ENCODE data around the gene PTPN22.
A peak's percentile ranks its signal among the peaks of the same experiment; 100 is the strongest.

PTPN22 gene

DNA sequence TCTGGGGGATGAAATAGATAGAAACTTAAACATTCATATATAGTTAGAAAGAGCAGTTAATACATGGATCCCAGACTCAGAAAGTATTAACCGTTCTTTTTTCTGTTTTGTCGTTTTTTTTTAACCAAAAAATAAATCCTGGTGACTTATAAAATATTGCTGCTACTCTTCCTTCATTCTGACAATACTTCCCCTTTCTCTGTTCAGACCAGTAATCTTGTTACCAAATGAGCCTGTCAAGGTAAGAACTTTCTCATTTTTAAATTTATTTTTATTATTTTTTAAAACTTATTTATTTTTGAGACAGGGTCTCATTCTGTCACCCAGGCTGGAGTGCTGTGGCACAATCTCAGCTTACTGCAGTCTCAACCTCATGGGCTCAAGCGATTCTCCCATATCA, 13.7 kb downstream of the PTPN22 start:
- TF ChIP-seq EZH2phosphoT487 (conservative IDR thresholded peaks at IDR 0.05; ENCODE audit: low read length), result no peak
- TF ChIP-seq, protein P1, sequence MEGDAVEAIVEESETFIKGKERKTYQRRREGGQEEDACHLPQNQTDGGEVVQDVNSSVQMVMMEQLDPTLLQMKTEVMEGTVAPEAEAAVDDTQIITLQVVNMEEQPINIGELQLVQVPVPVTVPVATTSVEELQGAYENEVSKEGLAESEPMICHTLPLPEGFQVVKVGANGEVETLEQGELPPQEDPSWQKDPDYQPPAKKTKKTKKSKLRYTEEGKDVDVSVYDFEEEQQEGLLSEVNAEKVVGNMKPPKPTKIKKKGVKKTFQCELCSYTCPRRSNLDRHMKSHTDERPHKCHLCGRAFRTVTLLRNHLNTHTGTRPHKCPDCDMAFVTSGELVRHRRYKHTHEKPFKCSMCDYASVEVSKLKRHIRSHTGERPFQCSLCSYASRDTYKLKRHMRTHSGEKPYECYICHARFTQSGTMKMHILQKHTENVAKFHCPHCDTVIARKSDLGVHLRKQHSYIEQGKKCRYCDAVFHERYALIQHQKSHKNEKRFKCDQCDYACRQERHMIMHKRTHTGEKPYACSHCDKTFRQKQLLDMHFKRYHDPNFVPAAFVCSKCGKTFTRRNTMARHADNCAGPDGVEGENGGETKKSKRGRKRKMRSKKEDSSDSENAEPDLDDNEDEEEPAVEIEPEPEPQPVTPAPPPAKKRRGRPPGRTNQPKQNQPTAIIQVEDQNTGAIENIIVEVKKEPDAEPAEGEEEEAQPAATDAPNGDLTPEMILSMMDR (IDR thresholded peaks at IDR 0.05; ENCODE audit: insufficient read depth, low read length, poor library complexity, severe bottlenecking), result no peak
- H2AFZ ChIP-seq (ENCODE audit: low read depth, low read length, severe bottlenecking), result no peak overlapping the region
- H3K36me3 ChIP-seq (ENCODE audit: low read length), result peaks cover 24% of the 10 kb centered on the region
- H4K20me1 ChIP-seq (ENCODE audit: low read depth, low read length), result no peaks in the 10 kb centered on the region
- no peaks in the 10 kb centered on the region for H3K9me3 ChIP-seq (ENCODE audit: insufficient read depth, low read length)
- H3K9ac ChIP-seq (ENCODE audit: low read length), result 0 out of 2 replicates have a peak overlapping the region, but pooled peaks have one; percentile 7
- H3K79me2 ChIP-seq (ENCODE audit: insufficient read depth, low read length), result peaks cover 13% of the 10 kb centered on the region
- H3F3A ChIP-seq (ENCODE audit: insufficient read depth), result peaks cover 26% of the 10 kb centered on the region
- H3K4me2 ChIP-seq (ENCODE audit: low read depth, low read length, poor library complexity, severe bottlenecking), result peak overlapping the region; percentile 40
- H3K4me3 ChIP-seq (ENCODE audit: insufficient read depth, low read length, poor library complexity, severe bottlenecking), result no peak overlapping the region
- H3K9me2 ChIP-seq (replicated peaks; ENCODE audit: insufficient read depth, low read length), result no peaks in the 10 kb centered on the region
- H3K27me3 ChIP-seq (ENCODE audit: low read length), result no peaks in the 10 kb centered on the region
- peak overlapping the region; percentile 69 for H3K27ac ChIP-seq (ENCODE audit: low read depth, low read length)

DNA sequence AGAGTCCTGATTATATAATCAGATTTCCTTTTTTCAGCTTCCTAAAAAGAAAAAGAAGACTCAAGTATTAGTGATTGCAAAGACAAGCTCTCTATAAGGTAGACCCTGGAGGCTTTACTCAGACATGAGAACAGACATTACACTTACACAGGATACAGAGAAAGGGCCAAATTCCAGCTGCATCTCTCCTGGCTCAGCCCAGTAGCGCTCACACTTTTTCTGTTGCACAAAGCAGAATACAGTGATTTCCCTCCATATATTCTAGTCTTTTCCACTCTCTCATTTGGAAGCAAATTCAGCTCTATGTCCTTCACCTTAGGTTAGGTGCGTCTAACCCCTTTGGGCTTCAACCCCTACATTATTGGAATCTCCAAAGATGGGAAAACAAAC, 15.1 kb downstream of the PTPN22 start:
- no peaks in the 10 kb centered on the region for H4K20me1 ChIP-seq (ENCODE audit: low read depth, low read length)
- H3K27ac ChIP-seq (ENCODE audit: low read depth, low read length), result no peak overlapping the region
- peaks cover 26% of the 10 kb centered on the region for H3F3A ChIP-seq (ENCODE audit: insufficient read depth)
- no peaks in the 10 kb centered on the region for H3K9me3 ChIP-seq (ENCODE audit: insufficient read depth, low read length)
- H3K4me3 ChIP-seq (ENCODE audit: insufficient read depth, low read length, poor library complexity, severe bottlenecking), result no peak overlapping the region
- H3K9me2 ChIP-seq (replicated peaks; ENCODE audit: insufficient read depth, low read length), result no peaks in the 10 kb centered on the region
- H3K36me3 ChIP-seq (ENCODE audit: low read length), result peaks cover 27% of the 10 kb centered on the region
- H3K4me2 ChIP-seq (ENCODE audit: low read depth, low read length, poor library complexity, severe bottlenecking), result no peak overlapping the region
- no peak overlapping the region for H3K9ac ChIP-seq (ENCODE audit: low read length)
- no peaks in the 10 kb centered on the region for H3K27me3 ChIP-seq (ENCODE audit: low read length)
- TF ChIP-seq EZH2phosphoT487 (conservative IDR thresholded peaks at IDR 0.05; ENCODE audit: low read length), result no peak
- TF ChIP-seq, protein P1 (IDR thresholded peaks at IDR 0.05; ENCODE audit: insufficient read depth, low read length, poor library complexity, severe bottlenecking), result no peak
- peaks cover 7% of the 10 kb centered on the region for H3K79me2 ChIP-seq (ENCODE audit: insufficient read depth, low read length)
- H2AFZ ChIP-seq (ENCODE audit: low read depth, low read length, severe bottlenecking), result no peak overlapping the region

DNA sequence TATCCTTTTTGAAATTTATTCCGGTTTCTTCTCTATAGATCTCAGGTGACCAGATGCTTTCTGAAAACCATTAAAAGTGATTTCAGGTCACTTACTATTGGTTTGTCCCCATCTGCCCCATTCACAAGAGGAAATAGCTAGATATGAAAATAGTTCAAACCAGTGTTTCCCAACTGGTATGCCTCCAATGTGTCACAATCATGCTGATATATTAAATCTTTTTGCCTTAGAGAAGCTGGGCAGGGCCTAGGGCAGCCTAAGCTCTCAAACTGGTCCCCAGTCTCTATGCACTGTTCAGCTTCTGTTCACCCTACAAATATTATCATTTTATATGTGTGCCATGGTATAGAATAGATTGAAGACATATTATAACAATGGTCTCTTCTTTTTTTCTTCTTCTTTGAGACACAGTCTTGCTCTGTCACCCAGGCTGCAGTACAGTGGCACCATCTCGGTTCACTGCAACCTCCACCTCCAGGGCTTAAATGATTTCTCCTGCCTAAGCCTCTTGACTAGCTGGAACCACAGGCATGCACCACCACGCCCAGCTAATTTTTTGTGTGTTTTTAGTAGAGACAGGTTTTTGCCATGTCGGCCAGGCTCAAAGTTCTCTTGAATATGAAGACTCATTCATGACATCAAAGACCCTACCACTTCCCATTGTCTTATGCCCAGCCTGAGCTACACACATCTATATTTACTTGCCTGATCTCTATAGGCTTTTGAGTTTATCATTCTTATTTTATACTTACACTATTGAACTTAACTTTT, 15.7 kb downstream of the PTPN22 start:
- Histone ChIP-seq H3K4me3 (ENCODE audit: insufficient read depth, low read length, poor library complexity, severe bottlenecking) (no peak overlapping the region), H3K4me2 (ENCODE audit: low read depth, low read length, poor library complexity, severe bottlenecking) (no peak overlapping the region), H3F3A (ENCODE audit: insufficient read depth) (peaks cover 26% of the 10 kb centered on the region), H3K79me2 (ENCODE audit: insufficient read depth, low read length) (peaks cover 7% of the 10 kb centered on the region), H3K27ac (ENCODE audit: low read depth, low read length) (no peak overlapping the region), H2AFZ (ENCODE audit: low read depth, low read length, severe bottlenecking) (no peak overlapping the region), H3K9me2 (replicated peaks; ENCODE audit: insufficient read depth, low read length) (no peaks in the 10 kb centered on the region), H4K20me1 (ENCODE audit: low read depth, low read length) (no peaks in the 10 kb centered on the region), H3K9ac (ENCODE audit: low read length) (no peak overlapping the region), H3K9me3 (ENCODE audit: insufficient read depth, low read length) (no peaks in the 10 kb centered on the region), H3K36me3 (ENCODE audit: low read length) (peaks cover 29% of the 10 kb centered on the region), H3K27me3 (ENCODE audit: low read length) (no peaks in the 10 kb centered on the region)
- no peak for TF ChIP-seq EZH2phosphoT487 (conservative IDR thresholded peaks at IDR 0.05; ENCODE audit: low read length)
- TF ChIP-seq, protein P1 (IDR thresholded peaks at IDR 0.05; ENCODE audit: insufficient read depth, low read length, poor library complexity, severe bottlenecking), result no peak

Data from SU-DHL-6 (cell line).